IPS-15b (cell line): ENCODE results near the gene SOD3.

ENCODE experiments used
- H3K27me3 ChIP-seq: one replicate; pipeline ENCODE4 v1.6.1; 2013; ENCODE audit warnings: low read length; ENCODE audit not compliant: control insufficient read depth, insufficient read depth
- H3K36me3 ChIP-seq: one replicate; pipeline ENCODE4 v1.6.1; 2013; ENCODE audit warnings: low read length; ENCODE audit not compliant: control insufficient read depth, insufficient read depth
- H3K4me1 ChIP-seq: one replicate; pipeline ENCODE4 v1.6.1; 2013; ENCODE audit warnings: mild to moderate bottlenecking, low read length; ENCODE audit not compliant: control insufficient read depth, insufficient read depth
- H3K4me3 ChIP-seq: one replicate; pipeline ENCODE4 v1.5.1; 2013; ENCODE audit warnings: low read depth, low read length
- H3K9ac ChIP-seq: one replicate; pipeline ENCODE4 v1.6.1; 2013; ENCODE audit warnings: low read depth, mild to moderate bottlenecking, low read length
- H3K9me3 ChIP-seq: one replicate; pipeline ENCODE4 v1.6.1; 2013; ENCODE audit warnings: mild to moderate bottlenecking, low read length; ENCODE audit not compliant: control insufficient read depth, insufficient read depth

SOD3 gene

GRCh38 chr4:24795666-24796381 lies 451 bp downstream of the SOD3 start:
- peaks cover 8% of the 10 kb centered on the region for H3K4me1 ChIP-seq
- H3K9ac ChIP-seq = no peak overlapping the region
- H3K4me3 ChIP-seq = peak overlapping the region; percentile 45
- H3K27me3 ChIP-seq = peaks cover 59% of the 10 kb centered on the region
- no peaks in the 10 kb centered on the region for H3K9me3 ChIP-seq
- H3K36me3 ChIP-seq = no peaks in the 10 kb centered on the region

GRCh38 chr4:24796620-24797019 lies 1.2 kb downstream of the SOD3 start:
- no peaks in the 10 kb centered on the region for H3K36me3 ChIP-seq
- no peak overlapping the region for H3K9ac ChIP-seq
- H3K4me3 ChIP-seq = no peak overlapping the region
- H3K27me3 ChIP-seq = peaks cover 67% of the 10 kb centered on the region
- no peaks in the 10 kb centered on the region for H3K9me3 ChIP-seq
- H3K4me1 ChIP-seq = peaks cover 11% of the 10 kb centered on the region

GRCh38 chr4:24798036-24798610 lies 2.8 kb downstream of the SOD3 start:
- no peaks in the 10 kb centered on the region for H3K36me3 ChIP-seq
- no peak overlapping the region for H3K9ac ChIP-seq
- H3K9me3 ChIP-seq = no peaks in the 10 kb centered on the region
- H3K4me1 ChIP-seq = peaks cover 11% of the 10 kb centered on the region
- no peak overlapping the region for H3K4me3 ChIP-seq
- H3K27me3 ChIP-seq = peaks cover 73% of the 10 kb centered on the region

- H3K27me3 ChIP-seq = peaks cover 72% of the 10 kb centered on the region
- no peak overlapping the region for H3K9ac ChIP-seq
- no peaks in the 10 kb centered on the region for H3K36me3 ChIP-seq
- peak overlapping the region; percentile 57 for H3K4me3 ChIP-seq
- peaks cover 9% of the 10 kb centered on the region for H3K4me1 ChIP-seq
- H3K9me3 ChIP-seq = no peaks in the 10 kb centered on the region
Observed at GRCh38 chr4:24799196-24799543, 3.8 kb downstream of the SOD3 start.

- Histone ChIP-seq H3K4me1 (peaks cover 8% of the 10 kb centered on the region), H3K9ac (no peak overlapping the region), H3K27me3 (peaks cover 67% of the 10 kb centered on the region), H3K36me3 (no peaks in the 10 kb centered on the region), H3K4me3 (peak overlapping the region; percentile 57), H3K9me3 (no peaks in the 10 kb centered on the region)
Observed at GRCh38 chr4:24799544-24800324, 4.4 kb downstream of the SOD3 start.

- H3K9ac ChIP-seq = no peak overlapping the region
Observed at GRCh38 chr4:24800325-24800895, 5.0 kb downstream of the SOD3 start.

GRCh38 chr4:24801136-24801855 lies 5.9 kb downstream of the SOD3 start:
- Histone ChIP-seq H3K4me1 (peaks cover 11% of the 10 kb centered on the region), H3K9me3 (no peaks in the 10 kb centered on the region), H3K9ac (no peak overlapping the region), H3K27me3 (peaks cover 56% of the 10 kb centered on the region), H3K36me3 (no peaks in the 10 kb centered on the region), H3K4me3 (peak overlapping the region; percentile 57)

More at GRCh38 chr4:24800325-24800895, 5.0 kb downstream of the SOD3 start:
- Histone ChIP-seq H3K4me3 (peak overlapping the region; percentile 57), H3K9me3 (no peaks in the 10 kb centered on the region), H3K27me3 (peaks cover 64% of the 10 kb centered on the region), H3K4me1 (peaks cover 8% of the 10 kb centered on the region), H3K36me3 (no peaks in the 10 kb centered on the region)

- Histone ChIP-seq H3K36me3 (no peaks in the 10 kb centered on the region), H3K4me3 (no peak overlapping the region), H3K27me3 (peaks cover 42% of the 10 kb centered on the region), H3K9me3 (no peaks in the 10 kb centered on the region), H3K9ac (no peak overlapping the region), H3K4me1 (peaks cover 11% of the 10 kb centered on the region)
Observed at GRCh38 chr4:24802648-24803047, 7.3 kb downstream of the SOD3 start.

GRCh38 chr4:24805067-24805466 lies 9.7 kb downstream of the SOD3 start:
- H3K9me3 ChIP-seq = no peaks in the 10 kb centered on the region

GRCh38 chr4:24805566-24805965 lies 10.2 kb downstream of the SOD3 start:
- peaks cover 11% of the 10 kb centered on the region for H3K4me1 ChIP-seq
- no peak overlapping the region for H3K9ac ChIP-seq

More at GRCh38 chr4:24805067-24805466, 9.7 kb downstream of the SOD3 start:
- no peaks in the 10 kb centered on the region for H3K36me3 ChIP-seq
- H3K27me3 ChIP-seq = peaks cover 20% of the 10 kb centered on the region
- H3K4me1 ChIP-seq = peaks cover 11% of the 10 kb centered on the region
- H3K9ac ChIP-seq = no peak overlapping the region
- no peak overlapping the region for H3K4me3 ChIP-seq

More at GRCh38 chr4:24805566-24805965, 10.2 kb downstream of the SOD3 start:
- Histone ChIP-seq H3K36me3 (no peaks in the 10 kb centered on the region), H3K27me3 (peaks cover 17% of the 10 kb centered on the region), H3K4me3 (no peak overlapping the region), H3K9me3 (no peaks in the 10 kb centered on the region)
